T-helper 2 cell (primary cell): ENCODE measurements around the gene EFCAB5.
A peak's percentile ranks its signal among the peaks of the same experiment; 100 is the strongest.
"Not testable (repeated sequence)": the region's sequence is repeated elsewhere in the genome, so short reads cannot be mapped to it uniquely, and the experiment has no call there.

Experiments used
- DNase-seq, 5 experiments: peaks; one replicate each; pipeline versions ENCODE4 v3.0.0 to v3.0.0-alpha.2; 2012 to 2022

EFCAB5 gene

DNA sequence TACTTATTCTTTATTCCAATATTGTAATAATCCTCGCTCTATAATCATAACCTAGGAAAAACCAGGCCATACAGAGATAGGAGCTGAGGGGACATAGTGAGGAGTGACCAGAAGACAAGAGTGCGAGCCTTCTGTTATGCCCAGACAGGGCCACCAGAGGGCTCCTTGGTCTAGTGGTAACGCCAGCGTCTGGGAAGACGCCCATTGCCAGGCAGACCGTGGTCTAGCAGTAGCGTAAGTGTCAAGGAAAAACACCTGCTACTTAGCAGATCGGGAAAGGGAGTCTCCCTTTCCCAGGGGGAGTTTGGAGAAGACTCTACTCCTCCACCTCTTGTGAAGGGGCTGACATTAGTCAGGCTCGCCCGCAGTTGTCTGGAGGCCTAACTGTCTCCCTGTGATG lies 70.5 kb downstream of the EFCAB5 start:
- DNase-seq, result not testable (repeated sequence)

- DNase-seq, result peak in 2 of 5 experiments; percentile 5 to 59
These were observed 80.4 kb downstream of the EFCAB5 start for GRCh38 chr17:30021708-30022317.

DNA sequence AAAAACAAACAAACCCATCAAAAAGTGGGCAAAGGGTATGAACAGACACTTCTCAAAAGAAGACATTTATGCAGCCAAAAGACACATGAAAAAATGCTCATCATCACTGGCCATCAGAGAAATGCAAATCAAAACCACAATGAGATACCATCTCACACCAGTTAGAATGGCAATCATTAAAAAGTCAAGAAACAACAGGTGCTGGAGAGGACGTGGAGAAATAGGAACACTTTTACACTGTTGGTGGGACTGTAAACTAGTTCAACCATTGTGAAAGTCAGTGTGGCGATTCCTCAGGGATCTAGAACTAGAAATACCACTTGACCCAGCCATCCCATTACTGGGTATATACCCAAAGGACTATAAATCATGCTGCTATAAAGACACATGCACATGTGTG lies 83.9 kb downstream of the EFCAB5 start:
- DNase-seq, result not testable (repeated sequence)

GRCh38 chr17:30027676-30028075 lies 86.2 kb downstream of the EFCAB5 start:
- no peak for DNase-seq

GRCh38 chr17:30031214-30031869 lies 89.9 kb downstream of the EFCAB5 start:
- DNase-seq, result peak in 1 of 5 experiments; percentile 57

DNA sequence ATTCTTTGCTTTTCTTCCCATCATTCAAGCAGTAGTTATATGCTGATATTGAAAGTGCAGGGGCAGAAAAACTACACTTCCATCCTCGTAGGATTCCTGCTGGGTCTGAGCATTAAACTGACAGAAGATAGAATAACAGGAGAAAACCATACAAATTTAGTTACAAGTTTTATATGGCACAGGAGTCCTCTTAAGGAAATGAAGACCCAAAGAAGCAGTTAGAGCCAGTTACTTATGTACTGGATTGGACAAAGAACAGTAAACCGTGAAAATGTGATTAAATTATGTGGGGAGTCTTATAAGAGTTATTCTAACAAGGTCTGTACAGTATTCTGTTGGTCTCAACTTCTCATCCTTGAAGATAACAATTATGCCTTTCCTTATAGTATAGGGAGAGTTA lies 93.9 kb downstream of the EFCAB5 start:
- no peak for DNase-seq

- DNase-seq, result peak in 1 of 5 experiments; percentile 3
These were observed 99.5 kb downstream of the EFCAB5 start for GRCh38 chr17:30040719-30041518.

GRCh38 chr17:30041551-30041950 lies 100.1 kb downstream of the EFCAB5 start:
- no peak for DNase-seq

GRCh38 chr17:30062372-30062771 lies 120.9 kb downstream of the EFCAB5 start:
- no peak for DNase-seq

DNA sequence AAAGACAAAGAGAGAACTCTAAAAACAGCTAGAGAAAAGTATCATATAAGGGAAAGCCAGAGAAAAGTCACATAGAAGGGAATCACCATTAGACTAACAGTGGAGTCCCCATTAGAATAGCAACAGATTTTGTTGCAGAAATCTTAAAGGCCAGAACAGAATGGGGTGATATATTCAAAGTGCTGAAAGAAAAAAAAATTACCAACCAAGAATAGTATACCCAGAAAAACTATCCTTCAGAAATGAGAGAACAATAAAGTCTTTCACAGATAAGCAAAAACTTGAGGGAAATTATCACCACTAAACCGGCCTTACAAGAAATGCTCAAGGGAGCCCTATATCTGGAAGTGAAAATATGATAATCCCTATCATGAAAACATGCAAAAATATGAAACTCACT lies 123.3 kb downstream of the EFCAB5 start:
- no peak for DNase-seq

DNA sequence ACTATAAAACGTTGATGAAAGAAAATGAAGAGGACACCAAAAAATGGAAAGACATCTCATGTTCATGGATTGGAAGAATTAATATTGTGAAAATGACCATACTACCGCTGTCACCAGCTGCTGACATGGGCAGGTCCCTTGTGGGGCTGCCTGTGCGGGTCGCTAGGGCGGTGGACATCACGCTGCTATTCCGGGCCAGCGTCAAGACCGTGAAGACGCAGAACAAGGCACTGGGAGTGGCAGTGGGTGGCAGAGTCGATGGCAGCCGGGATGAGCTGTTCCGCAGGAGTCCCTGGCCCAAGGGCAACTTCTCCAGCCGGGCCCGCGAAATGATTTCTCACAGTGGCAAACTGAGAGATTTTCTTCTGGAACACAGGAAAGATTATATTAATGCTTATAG lies 127.0 kb downstream of the EFCAB5 start:
- no peak for DNase-seq

GRCh38 chr17:30074254-30074653 lies 132.8 kb downstream of the EFCAB5 start:
- DNase-seq, result no peak

DNA sequence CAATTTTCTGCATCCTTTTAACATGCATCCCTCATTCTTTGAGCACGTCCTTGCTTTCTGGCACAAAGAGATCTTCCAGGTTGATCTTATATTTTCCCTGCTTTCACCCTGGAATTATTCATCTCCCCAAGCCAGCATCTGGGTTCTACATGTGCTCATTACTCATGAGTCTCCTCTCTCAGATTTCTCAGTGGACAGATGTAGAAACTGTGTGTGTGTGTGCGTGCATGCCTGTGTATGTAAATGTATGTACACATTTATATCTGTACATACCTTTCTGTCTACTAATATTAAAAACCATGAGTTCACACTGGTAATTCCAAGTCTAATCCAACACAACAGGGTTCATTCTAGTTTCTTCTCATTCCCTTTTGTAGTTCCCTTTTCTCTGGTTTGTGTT lies 133.3 kb downstream of the EFCAB5 start:
- DNase-seq, result no peak

DNA sequence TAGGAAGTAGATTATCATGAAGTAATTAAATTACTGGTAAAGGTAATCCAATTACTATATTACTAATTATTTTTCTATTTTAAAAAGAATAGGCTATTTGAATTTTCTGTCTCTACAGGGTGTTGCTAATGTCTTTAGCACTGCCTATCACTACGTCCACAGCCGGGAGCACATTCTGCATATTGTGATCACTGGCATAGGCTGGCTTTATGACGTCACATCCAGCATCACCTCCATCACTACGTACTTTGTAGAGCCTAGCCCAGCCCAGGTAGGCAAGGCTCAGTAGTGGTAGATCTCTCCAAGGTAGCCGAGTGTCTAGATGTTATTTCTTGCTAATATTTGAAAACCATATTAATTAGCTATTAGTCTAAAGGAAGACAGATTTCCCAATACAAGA lies 141.3 kb downstream of the EFCAB5 start:
- no peak for DNase-seq

- DNase-seq, result no peak
These were observed 143.4 kb downstream of the EFCAB5 start for GRCh38 chr17:30084788-30085187.

DNA sequence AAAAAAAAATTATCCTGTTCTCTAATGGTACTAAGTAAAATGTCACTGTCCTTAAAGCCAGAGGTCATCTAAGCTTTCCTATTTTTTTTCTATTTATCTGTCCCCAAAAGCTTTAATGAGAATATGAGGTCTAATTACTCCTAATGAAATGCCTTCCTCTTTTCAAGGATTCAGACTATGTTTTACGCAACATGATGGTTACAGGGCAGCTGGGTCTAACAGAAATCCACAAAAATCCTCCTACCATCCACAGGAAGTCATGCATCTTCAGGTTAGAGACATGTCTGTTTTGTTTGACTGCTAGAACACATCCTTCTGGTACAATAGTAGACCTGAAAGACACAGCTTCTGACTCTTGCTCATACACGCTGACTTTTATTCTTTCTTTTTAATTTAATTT lies 145.5 kb downstream of the EFCAB5 start:
- no peak for DNase-seq

GRCh38 chr17:30087431-30087830 lies 146.0 kb downstream of the EFCAB5 start:
- DNase-seq, result not testable (repeated sequence)

GRCh38 chr17:30091121-30091670 lies 149.8 kb downstream of the EFCAB5 start:
- no peak for DNase-seq

- no peak for DNase-seq
These were observed 150.3 kb downstream of the EFCAB5 start for GRCh38 chr17:30091771-30092170.

DNA sequence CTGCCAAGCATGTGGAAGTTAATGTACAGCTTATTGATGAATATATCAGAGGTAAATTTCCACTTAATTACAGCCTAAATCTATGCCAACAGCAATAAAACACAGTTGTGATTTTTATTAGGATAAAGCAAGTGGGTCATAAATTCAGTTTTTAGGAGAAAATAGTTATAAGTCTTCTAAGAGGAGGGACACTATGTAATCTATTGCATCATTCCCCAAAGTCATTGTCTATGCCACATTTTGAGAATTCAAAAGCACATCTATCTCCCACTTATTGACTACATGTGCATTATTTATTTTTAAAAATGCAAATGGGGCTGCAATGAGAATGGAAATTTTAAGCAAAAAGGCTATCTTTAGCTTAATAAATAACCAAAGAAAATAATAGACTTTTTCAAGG lies 151.5 kb downstream of the EFCAB5 start:
- no peak for DNase-seq

- peak in 2 of 5 experiments; percentile 28 to 41 for DNase-seq
These were observed 152.2 kb downstream of the EFCAB5 start for GRCh38 chr17:30093463-30094147.

- DNase-seq, result peak in 1 of 5 experiments; percentile 24
These were observed 154.2 kb downstream of the EFCAB5 start for GRCh38 chr17:30095507-30096244.
